ENCODE measurements around the gene LINC00305. TPM values are rescaled to one million over a fixed set of nuclear protein-coding genes. Genes with fewer than 3 reads are reported as not detected.

Gene LINC00305
- total and polyA plus RNA-seq, 2 of the 8 experiments (the other 6 are each of a cell fraction or from before 2014, with no cell fraction given): not detected

DNA sequence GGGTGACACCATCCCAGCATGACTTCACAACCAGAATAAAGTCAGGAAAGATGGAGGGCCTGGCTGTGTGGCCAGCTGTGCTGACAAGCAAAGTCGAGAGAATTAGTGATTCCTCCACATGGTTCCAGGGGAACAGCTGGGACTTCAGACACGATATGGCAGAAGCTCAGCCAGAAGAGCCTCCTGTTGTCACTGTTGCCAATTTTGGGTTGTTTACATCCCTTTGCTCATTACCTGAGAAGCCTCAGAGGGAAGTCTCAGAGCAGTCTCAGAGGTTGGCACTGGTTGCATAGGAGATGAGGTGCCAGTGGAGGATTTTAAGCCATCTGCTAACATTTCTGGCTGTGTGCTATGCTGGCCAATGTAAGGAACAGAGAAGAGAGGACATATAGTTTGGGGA, 16.0 kb downstream of the LINC00305 start (continued):
- TF ChIP-seq, protein P1, sequence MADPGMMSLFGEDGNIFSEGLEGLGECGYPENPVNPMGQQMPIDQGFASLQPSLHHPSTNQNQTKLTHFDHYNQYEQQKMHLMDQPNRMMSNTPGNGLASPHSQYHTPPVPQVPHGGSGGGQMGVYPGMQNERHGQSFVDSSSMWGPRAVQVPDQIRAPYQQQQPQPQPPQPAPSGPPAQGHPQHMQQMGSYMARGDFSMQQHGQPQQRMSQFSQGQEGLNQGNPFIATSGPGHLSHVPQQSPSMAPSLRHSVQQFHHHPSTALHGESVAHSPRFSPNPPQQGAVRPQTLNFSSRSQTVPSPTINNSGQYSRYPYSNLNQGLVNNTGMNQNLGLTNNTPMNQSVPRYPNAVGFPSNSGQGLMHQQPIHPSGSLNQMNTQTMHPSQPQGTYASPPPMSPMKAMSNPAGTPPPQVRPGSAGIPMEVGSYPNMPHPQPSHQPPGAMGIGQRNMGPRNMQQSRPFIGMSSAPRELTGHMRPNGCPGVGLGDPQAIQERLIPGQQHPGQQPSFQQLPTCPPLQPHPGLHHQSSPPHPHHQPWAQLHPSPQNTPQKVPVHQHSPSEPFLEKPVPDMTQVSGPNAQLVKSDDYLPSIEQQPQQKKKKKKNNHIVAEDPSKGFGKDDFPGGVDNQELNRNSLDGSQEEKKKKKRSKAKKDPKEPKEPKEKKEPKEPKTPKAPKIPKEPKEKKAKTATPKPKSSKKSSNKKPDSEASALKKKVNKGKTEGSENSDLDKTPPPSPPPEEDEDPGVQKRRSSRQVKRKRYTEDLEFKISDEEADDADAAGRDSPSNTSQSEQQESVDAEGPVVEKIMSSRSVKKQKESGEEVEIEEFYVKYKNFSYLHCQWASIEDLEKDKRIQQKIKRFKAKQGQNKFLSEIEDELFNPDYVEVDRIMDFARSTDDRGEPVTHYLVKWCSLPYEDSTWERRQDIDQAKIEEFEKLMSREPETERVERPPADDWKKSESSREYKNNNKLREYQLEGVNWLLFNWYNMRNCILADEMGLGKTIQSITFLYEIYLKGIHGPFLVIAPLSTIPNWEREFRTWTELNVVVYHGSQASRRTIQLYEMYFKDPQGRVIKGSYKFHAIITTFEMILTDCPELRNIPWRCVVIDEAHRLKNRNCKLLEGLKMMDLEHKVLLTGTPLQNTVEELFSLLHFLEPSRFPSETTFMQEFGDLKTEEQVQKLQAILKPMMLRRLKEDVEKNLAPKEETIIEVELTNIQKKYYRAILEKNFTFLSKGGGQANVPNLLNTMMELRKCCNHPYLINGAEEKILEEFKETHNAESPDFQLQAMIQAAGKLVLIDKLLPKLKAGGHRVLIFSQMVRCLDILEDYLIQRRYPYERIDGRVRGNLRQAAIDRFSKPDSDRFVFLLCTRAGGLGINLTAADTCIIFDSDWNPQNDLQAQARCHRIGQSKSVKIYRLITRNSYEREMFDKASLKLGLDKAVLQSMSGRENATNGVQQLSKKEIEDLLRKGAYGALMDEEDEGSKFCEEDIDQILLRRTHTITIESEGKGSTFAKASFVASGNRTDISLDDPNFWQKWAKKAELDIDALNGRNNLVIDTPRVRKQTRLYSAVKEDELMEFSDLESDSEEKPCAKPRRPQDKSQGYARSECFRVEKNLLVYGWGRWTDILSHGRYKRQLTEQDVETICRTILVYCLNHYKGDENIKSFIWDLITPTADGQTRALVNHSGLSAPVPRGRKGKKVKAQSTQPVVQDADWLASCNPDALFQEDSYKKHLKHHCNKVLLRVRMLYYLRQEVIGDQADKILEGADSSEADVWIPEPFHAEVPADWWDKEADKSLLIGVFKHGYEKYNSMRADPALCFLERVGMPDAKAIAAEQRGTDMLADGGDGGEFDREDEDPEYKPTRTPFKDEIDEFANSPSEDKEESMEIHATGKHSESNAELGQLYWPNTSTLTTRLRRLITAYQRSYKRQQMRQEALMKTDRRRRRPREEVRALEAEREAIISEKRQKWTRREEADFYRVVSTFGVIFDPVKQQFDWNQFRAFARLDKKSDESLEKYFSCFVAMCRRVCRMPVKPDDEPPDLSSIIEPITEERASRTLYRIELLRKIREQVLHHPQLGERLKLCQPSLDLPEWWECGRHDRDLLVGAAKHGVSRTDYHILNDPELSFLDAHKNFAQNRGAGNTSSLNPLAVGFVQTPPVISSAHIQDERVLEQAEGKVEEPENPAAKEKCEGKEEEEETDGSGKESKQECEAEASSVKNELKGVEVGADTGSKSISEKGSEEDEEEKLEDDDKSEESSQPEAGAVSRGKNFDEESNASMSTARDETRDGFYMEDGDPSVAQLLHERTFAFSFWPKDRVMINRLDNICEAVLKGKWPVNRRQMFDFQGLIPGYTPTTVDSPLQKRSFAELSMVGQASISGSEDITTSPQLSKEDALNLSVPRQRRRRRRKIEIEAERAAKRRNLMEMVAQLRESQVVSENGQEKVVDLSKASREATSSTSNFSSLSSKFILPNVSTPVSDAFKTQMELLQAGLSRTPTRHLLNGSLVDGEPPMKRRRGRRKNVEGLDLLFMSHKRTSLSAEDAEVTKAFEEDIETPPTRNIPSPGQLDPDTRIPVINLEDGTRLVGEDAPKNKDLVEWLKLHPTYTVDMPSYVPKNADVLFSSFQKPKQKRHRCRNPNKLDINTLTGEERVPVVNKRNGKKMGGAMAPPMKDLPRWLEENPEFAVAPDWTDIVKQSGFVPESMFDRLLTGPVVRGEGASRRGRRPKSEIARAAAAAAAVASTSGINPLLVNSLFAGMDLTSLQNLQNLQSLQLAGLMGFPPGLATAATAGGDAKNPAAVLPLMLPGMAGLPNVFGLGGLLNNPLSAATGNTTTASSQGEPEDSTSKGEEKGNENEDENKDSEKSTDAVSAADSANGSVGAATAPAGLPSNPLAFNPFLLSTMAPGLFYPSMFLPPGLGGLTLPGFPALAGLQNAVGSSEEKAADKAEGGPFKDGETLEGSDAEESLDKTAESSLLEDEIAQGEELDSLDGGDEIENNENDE (IDR thresholded peaks at IDR 0.05; ENCODE audit: insufficient replicate concordance, low read length): no peak
- no peak for TF ChIP-seq RAD21 (IDR thresholded peaks at IDR 0.05 in 1 of 2, conservative IDR thresholded peaks at IDR 0.05 in 1 of 2; ENCODE audit: low read depth in 2 of 2, low read length in 2 of 2)
- no peak for TF ChIP-seq TAF7 (optimal IDR thresholded peaks at IDR 0.05; ENCODE audit: borderline replicate concordance, low read depth, low read length)
- TF ChIP-seq SIN3A (conservative IDR thresholded peaks at IDR 0.05 in 1 of 2, IDR thresholded peaks at IDR 0.05 in 1 of 2; ENCODE audit: low read depth in 1 of 2, low read length in 2 of 2): no peak
- no peak for TF ChIP-seq TAF1 (IDR thresholded peaks at IDR 0.05; ENCODE audit: low read depth, low read length)
- TF ChIP-seq SRF (IDR thresholded peaks at IDR 0.05; ENCODE audit: low read depth, low read length): no peak
- TF ChIP-seq JUND (IDR thresholded peaks at IDR 0.05; ENCODE audit: low read length): no peak
- no peak for TF ChIP-seq SP2 (IDR thresholded peaks at IDR 0.05; ENCODE audit: low read length)
- TF ChIP-seq, protein P2, sequence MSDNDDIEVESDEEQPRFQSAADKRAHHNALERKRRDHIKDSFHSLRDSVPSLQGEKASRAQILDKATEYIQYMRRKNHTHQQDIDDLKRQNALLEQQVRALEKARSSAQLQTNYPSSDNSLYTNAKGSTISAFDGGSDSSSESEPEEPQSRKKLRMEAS (IDR thresholded peaks at IDR 0.05): no peak
